ENCODE data around the gene SMARCB1.

DNA sequence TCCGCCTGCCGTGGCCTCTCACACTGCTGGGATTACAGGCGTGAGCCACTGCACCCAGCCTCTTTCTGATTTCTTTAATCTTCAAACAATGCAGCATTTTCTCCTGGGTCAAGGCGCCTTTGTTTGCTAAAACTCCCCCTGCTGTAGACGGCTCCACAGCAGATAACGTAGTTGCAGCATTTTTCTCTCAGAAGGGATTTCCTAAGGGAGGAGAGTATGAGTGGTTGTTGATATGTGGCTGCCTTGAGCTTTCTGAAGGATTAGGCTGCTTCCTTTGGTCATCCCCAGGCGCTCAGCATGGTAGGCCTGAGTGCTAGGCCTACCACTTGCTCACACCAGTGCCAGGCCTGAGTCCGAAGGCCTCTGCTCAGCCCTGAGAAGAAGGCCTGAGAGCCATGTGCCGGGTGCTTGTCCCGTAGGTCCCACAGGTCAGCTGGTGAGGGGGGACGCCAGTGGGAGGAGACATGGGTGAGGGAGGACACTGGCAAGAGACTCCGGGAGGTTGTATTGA lies 18.1 kb downstream of the SMARCB1 start:
- TF ChIP-seq, protein P1, sequence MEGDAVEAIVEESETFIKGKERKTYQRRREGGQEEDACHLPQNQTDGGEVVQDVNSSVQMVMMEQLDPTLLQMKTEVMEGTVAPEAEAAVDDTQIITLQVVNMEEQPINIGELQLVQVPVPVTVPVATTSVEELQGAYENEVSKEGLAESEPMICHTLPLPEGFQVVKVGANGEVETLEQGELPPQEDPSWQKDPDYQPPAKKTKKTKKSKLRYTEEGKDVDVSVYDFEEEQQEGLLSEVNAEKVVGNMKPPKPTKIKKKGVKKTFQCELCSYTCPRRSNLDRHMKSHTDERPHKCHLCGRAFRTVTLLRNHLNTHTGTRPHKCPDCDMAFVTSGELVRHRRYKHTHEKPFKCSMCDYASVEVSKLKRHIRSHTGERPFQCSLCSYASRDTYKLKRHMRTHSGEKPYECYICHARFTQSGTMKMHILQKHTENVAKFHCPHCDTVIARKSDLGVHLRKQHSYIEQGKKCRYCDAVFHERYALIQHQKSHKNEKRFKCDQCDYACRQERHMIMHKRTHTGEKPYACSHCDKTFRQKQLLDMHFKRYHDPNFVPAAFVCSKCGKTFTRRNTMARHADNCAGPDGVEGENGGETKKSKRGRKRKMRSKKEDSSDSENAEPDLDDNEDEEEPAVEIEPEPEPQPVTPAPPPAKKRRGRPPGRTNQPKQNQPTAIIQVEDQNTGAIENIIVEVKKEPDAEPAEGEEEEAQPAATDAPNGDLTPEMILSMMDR (conservative IDR thresholded peaks at IDR 0.05; ENCODE audit: low read depth in 2 of 2): no peak
- TF ChIP-seq EZH2phosphoT487 (IDR thresholded peaks at IDR 0.05; ENCODE audit: unreplicated experiment) (no peak), EZH2 (IDR thresholded peaks at IDR 0.05; ENCODE audit: low read depth, unreplicated experiment) (no peak), ZNF114 (CRISPR knock-in tag; IDR thresholded peaks at IDR 0.05) (no peak), JUNB (IDR thresholded peaks at IDR 0.05; ENCODE audit: unreplicated experiment) (no peak), POLR2AphosphoS5 (IDR thresholded peaks at IDR 0.05; ENCODE audit: low read depth) (no peak), NANOG (IDR thresholded peaks at IDR 0.05; ENCODE audit: borderline replicate concordance) (no peak), CREB1 (CRISPR knock-in tag; IDR thresholded peaks at IDR 0.05; ENCODE audit: low read depth) (no peak), STAT1 (IDR thresholded peaks at IDR 0.05; ENCODE audit: unreplicated experiment) (no peak)
- TF ChIP-seq, protein P2, sequence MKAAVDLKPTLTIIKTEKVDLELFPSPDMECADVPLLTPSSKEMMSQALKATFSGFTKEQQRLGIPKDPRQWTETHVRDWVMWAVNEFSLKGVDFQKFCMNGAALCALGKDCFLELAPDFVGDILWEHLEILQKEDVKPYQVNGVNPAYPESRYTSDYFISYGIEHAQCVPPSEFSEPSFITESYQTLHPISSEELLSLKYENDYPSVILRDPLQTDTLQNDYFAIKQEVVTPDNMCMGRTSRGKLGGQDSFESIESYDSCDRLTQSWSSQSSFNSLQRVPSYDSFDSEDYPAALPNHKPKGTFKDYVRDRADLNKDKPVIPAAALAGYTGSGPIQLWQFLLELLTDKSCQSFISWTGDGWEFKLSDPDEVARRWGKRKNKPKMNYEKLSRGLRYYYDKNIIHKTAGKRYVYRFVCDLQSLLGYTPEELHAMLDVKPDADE (IDR thresholded peaks at IDR 0.05): no peak
- TF ChIP-seq, protein P3, sequence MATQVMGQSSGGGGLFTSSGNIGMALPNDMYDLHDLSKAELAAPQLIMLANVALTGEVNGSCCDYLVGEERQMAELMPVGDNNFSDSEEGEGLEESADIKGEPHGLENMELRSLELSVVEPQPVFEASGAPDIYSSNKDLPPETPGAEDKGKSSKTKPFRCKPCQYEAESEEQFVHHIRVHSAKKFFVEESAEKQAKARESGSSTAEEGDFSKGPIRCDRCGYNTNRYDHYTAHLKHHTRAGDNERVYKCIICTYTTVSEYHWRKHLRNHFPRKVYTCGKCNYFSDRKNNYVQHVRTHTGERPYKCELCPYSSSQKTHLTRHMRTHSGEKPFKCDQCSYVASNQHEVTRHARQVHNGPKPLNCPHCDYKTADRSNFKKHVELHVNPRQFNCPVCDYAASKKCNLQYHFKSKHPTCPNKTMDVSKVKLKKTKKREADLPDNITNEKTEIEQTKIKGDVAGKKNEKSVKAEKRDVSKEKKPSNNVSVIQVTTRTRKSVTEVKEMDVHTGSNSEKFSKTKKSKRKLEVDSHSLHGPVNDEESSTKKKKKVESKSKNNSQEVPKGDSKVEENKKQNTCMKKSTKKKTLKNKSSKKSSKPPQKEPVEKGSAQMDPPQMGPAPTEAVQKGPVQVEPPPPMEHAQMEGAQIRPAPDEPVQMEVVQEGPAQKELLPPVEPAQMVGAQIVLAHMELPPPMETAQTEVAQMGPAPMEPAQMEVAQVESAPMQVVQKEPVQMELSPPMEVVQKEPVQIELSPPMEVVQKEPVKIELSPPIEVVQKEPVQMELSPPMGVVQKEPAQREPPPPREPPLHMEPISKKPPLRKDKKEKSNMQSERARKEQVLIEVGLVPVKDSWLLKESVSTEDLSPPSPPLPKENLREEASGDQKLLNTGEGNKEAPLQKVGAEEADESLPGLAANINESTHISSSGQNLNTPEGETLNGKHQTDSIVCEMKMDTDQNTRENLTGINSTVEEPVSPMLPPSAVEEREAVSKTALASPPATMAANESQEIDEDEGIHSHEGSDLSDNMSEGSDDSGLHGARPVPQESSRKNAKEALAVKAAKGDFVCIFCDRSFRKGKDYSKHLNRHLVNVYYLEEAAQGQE (IDR thresholded peaks at IDR 0.05; ENCODE audit: unreplicated experiment): no peak
- TF ChIP-seq, protein P4, sequence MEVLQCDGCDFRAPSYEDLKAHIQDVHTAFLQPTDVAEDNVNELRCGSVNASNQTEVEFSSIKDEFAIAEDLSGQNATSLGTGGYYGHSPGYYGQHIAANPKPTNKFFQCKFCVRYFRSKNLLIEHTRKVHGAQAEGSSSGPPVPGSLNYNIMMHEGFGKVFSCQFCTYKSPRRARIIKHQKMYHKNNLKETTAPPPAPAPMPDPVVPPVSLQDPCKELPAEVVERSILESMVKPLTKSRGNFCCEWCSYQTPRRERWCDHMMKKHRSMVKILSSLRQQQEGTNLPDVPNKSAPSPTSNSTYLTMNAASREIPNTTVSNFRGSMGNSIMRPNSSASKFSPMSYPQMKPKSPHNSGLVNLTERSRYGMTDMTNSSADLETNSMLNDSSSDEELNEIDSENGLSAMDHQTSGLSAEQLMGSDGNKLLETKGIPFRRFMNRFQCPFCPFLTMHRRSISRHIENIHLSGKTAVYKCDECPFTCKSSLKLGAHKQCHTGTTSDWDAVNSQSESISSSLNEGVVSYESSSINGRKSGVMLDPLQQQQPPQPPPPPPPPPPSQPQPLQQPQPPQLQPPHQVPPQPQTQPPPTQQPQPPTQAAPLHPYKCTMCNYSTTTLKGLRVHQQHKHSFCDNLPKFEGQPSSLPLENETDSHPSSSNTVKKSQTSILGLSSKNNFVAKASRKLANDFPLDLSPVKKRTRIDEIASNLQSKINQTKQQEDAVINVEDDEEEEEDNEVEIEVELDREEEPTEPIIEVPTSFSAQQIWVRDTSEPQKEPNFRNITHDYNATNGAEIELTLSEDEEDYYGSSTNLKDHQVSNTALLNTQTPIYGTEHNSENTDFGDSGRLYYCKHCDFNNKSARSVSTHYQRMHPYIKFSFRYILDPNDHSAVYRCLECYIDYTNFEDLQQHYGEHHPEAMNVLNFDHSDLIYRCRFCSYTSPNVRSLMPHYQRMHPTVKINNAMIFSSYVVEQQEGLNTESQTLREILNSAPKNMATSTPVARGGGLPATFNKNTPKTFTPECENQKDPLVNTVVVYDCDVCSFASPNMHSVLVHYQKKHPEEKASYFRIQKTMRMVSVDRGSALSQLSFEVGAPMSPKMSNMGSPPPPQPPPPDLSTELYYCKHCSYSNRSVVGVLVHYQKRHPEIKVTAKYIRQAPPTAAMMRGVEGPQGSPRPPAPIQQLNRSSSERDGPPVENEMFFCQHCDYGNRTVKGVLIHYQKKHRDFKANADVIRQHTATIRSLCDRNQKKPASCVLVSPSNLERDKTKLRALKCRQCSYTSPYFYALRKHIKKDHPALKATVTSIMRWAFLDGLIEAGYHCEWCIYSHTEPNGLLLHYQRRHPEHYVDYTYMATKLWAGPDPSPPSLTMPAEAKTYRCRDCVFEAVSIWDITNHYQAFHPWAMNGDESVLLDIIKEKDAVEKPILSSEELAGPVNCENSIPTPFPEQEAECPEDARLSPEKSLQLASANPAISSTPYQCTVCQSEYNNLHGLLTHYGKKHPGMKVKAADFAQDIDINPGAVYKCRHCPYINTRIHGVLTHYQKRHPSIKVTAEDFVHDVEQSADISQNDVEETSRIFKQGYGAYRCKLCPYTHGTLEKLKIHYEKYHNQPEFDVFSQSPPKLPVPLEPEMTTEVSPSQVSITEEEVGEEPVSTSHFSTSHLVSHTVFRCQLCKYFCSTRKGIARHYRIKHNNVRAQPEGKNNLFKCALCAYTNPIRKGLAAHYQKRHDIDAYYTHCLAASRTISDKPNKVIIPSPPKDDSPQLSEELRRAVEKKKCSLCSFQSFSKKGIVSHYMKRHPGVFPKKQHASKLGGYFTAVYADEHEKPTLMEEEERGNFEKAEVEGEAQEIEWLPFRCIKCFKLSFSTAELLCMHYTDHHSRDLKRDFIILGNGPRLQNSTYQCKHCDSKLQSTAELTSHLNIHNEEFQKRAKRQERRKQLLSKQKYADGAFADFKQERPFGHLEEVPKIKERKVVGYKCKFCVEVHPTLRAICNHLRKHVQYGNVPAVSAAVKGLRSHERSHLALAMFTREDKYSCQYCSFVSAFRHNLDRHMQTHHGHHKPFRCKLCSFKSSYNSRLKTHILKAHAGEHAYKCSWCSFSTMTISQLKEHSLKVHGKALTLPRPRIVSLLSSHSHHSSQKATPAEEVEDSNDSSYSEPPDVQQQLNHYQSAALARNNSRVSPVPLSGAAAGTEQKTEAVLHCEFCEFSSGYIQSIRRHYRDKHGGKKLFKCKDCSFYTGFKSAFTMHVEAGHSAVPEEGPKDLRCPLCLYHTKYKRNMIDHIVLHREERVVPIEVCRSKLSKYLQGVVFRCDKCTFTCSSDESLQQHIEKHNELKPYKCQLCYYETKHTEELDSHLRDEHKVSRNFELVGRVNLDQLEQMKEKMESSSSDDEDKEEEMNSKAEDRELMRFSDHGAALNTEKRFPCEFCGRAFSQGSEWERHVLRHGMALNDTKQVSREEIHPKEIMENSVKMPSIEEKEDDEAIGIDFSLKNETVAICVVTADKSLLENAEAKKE (CRISPR knock-in tag; IDR thresholded peaks at IDR 0.05): no peak

Measured in GM23338 (cell line).